ENCODE results near the gene IGHMBP2.

Gene IGHMBP2

GRCh38 chr11:68905421-68906360 lies 2.0 kb downstream of the IGHMBP2 start:
- Histone ChIP-seq H3K27me3 (ENCODE audit: insufficient read depth, low read length) (no peaks in the 10 kb centered on the region), H3K27ac (ENCODE audit: low read depth, low read length) (no peak overlapping the region), H3K18ac (ENCODE audit: low read length) (no peak overlapping the region), H2BK12ac (ENCODE audit: low read length) (no peak overlapping the region), H3K4me2 (ENCODE audit: low read length) (no peak overlapping the region), H3K79me2 (ENCODE audit: control insufficient read depth, insufficient read depth, low read length, poor library complexity) (peaks cover 9% of the 10 kb centered on the region), H4K8ac (ENCODE audit: low read depth, low read length) (no peak overlapping the region), H3K23ac (ENCODE audit: low read length) (no peak overlapping the region), H2AK5ac (ENCODE audit: low read length) (no peak overlapping the region), H4K91ac (ENCODE audit: low read depth, low read length) (no peak overlapping the region), H2BK120ac (ENCODE audit: insufficient read depth, low read length, poor library complexity) (no peak overlapping the region), H3K4me1 (ENCODE audit: control insufficient read depth in 1 of 2, insufficient read depth in 2 of 2, low read length in 2 of 2) (peaks cover 4 to 5% of the 10 kb centered on the region in 2 experiments), H3K36me3 (ENCODE audit: control insufficient read depth in 1 of 2, insufficient read depth in 2 of 2, low read length in 2 of 2) (peaks cover 10 to 20% of the 10 kb centered on the region in 2 experiments), H3K9ac (ENCODE audit: low read length) (no peak overlapping the region), H3K14ac (ENCODE audit: low read length) (no peak overlapping the region), H3K9me3 (ENCODE audit: insufficient read depth, low read depth, low read length) (no peaks in the 10 kb centered on the region), H3K4ac (ENCODE audit: low read depth, low read length) (no peak overlapping the region), H2AFZ (ENCODE audit: insufficient read depth, low read length, poor library complexity) (no peak overlapping the region), H3K4me3 (ENCODE audit: low read depth, low read length) (no peak overlapping the region), H2BK5ac (ENCODE audit: low read depth, low read length, poor library complexity) (no peak overlapping the region), H4K12ac (ENCODE audit: low read depth, low read length) (no peak overlapping the region), H3K79me1 (ENCODE audit: low read length) (peaks cover 6% of the 10 kb centered on the region)
- peak; percentile 70 to 77 for DNase-seq
- no CpG with 5 or more reads among the region's 23 CpGs for WGBS (ENCODE audit: extremely low coverage, insufficient coverage, insufficient read length)

- H2BK120ac ChIP-seq (ENCODE audit: insufficient read depth, low read length, poor library complexity) = no peak overlapping the region
- H3K79me2 ChIP-seq (ENCODE audit: control insufficient read depth, insufficient read depth, low read length, poor library complexity) = peaks cover 8% of the 10 kb centered on the region
- H3K4ac ChIP-seq (ENCODE audit: low read depth, low read length) = no peak overlapping the region
- H3K4me1 ChIP-seq (ENCODE audit: control insufficient read depth in 1 of 2, insufficient read depth in 2 of 2, low read length in 2 of 2) = peaks cover 4 to 5% of the 10 kb centered on the region in 2 experiments
- H3K18ac ChIP-seq (ENCODE audit: low read length) = no peak overlapping the region
- DNase-seq = no peak
- no CpG with 5 or more reads among the region's 5 CpGs for WGBS (ENCODE audit: extremely low coverage, insufficient coverage, insufficient read length)
- no peak overlapping the region for H3K27ac ChIP-seq (ENCODE audit: low read depth, low read length)
- no peak overlapping the region for H3K23ac ChIP-seq (ENCODE audit: low read length)
- H2BK5ac ChIP-seq (ENCODE audit: low read depth, low read length, poor library complexity) = no peak overlapping the region
- no peak overlapping the region for H2AFZ ChIP-seq (ENCODE audit: insufficient read depth, low read length, poor library complexity)
- H3K9ac ChIP-seq (ENCODE audit: low read length) = no peak overlapping the region
- no peak overlapping the region for H4K91ac ChIP-seq (ENCODE audit: low read depth, low read length)
- no peak overlapping the region for H3K4me2 ChIP-seq (ENCODE audit: low read length)
- H3K9me3 ChIP-seq (ENCODE audit: insufficient read depth, low read depth, low read length) = no peaks in the 10 kb centered on the region
- H2AK5ac ChIP-seq (ENCODE audit: low read length) = no peak overlapping the region
- H4K8ac ChIP-seq (ENCODE audit: low read depth, low read length) = no peak overlapping the region
- H3K27me3 ChIP-seq (ENCODE audit: insufficient read depth, low read length) = no peaks in the 10 kb centered on the region
- no peak overlapping the region for H2BK12ac ChIP-seq (ENCODE audit: low read length)
- H3K79me1 ChIP-seq (ENCODE audit: low read length) = peaks cover 6% of the 10 kb centered on the region
- no peak overlapping the region for H3K4me3 ChIP-seq (ENCODE audit: low read depth, low read length)
- H3K14ac ChIP-seq (ENCODE audit: low read length) = no peak overlapping the region
- H4K12ac ChIP-seq (ENCODE audit: low read depth, low read length) = no peak overlapping the region
- H3K36me3 ChIP-seq (ENCODE audit: control insufficient read depth in 1 of 2, insufficient read depth in 2 of 2, low read length in 2 of 2) = peaks cover 27 to 36% of the 10 kb centered on the region in 2 experiments
Measured at GRCh38 chr11:68908273-68908672, 4.6 kb downstream of the IGHMBP2 start.

GRCh38 chr11:68910965-68911364 lies 7.3 kb downstream of the IGHMBP2 start:
- Histone ChIP-seq H3K18ac (ENCODE audit: low read length) (no peak overlapping the region), H3K4ac (ENCODE audit: low read depth, low read length) (no peak overlapping the region), H3K4me1 (ENCODE audit: control insufficient read depth in 1 of 2, insufficient read depth in 2 of 2, low read length in 2 of 2) (peaks cover 2% of the 10 kb centered on the region in 2 experiments), H3K27me3 (ENCODE audit: insufficient read depth, low read length) (no peaks in the 10 kb centered on the region), H4K12ac (ENCODE audit: low read depth, low read length) (no peak overlapping the region), H3K27ac (ENCODE audit: low read depth, low read length) (no peak overlapping the region), H4K91ac (ENCODE audit: low read depth, low read length) (no peak overlapping the region), H2BK5ac (ENCODE audit: low read depth, low read length, poor library complexity) (no peak overlapping the region), H3K79me2 (ENCODE audit: control insufficient read depth, insufficient read depth, low read length, poor library complexity) (no peaks in the 10 kb centered on the region), H2BK12ac (ENCODE audit: low read length) (no peak overlapping the region), H3K4me3 (ENCODE audit: low read depth, low read length) (no peak overlapping the region), H4K8ac (ENCODE audit: low read depth, low read length) (no peak overlapping the region), H3K4me2 (ENCODE audit: low read length) (no peak overlapping the region), H3K14ac (ENCODE audit: low read length) (no peak overlapping the region), H2AK5ac (ENCODE audit: low read length) (no peak overlapping the region), H3K79me1 (ENCODE audit: low read length) (no peaks in the 10 kb centered on the region), H2BK120ac (ENCODE audit: insufficient read depth, low read length, poor library complexity) (no peak overlapping the region), H3K9ac (ENCODE audit: low read length) (no peak overlapping the region), H3K9me3 (ENCODE audit: insufficient read depth, low read depth, low read length) (peaks cover 2% of the 10 kb centered on the region), H3K36me3 (ENCODE audit: control insufficient read depth in 1 of 2, insufficient read depth in 2 of 2, low read length in 2 of 2) (peaks cover 43 to 53% of the 10 kb centered on the region in 2 experiments), H3K23ac (ENCODE audit: low read length) (no peak overlapping the region), H2AFZ (ENCODE audit: insufficient read depth, low read length, poor library complexity) (no peak overlapping the region)
- no CpG with 5 or more reads among the region's 8 CpGs for WGBS (ENCODE audit: extremely low coverage, insufficient coverage, insufficient read length)
- no peak for DNase-seq

- Histone ChIP-seq H3K79me1 (ENCODE audit: low read length) (no peaks in the 10 kb centered on the region), H3K18ac (ENCODE audit: low read length) (no peak overlapping the region), H3K27ac (ENCODE audit: low read depth, low read length) (no peak overlapping the region), H4K12ac (ENCODE audit: low read depth, low read length) (no peak overlapping the region), H3K79me2 (ENCODE audit: control insufficient read depth, insufficient read depth, low read length, poor library complexity) (no peaks in the 10 kb centered on the region), H2BK12ac (ENCODE audit: low read length) (no peak overlapping the region), H3K9ac (ENCODE audit: low read length) (no peak overlapping the region), H4K8ac (ENCODE audit: low read depth, low read length) (no peak overlapping the region), H2AFZ (ENCODE audit: insufficient read depth, low read length, poor library complexity) (no peak overlapping the region), H3K4me1 (ENCODE audit: control insufficient read depth in 1 of 2, insufficient read depth in 2 of 2, low read length in 2 of 2) (peaks cover 2% of the 10 kb centered on the region in 2 experiments), H2AK5ac (ENCODE audit: low read length) (no peak overlapping the region), H4K91ac (ENCODE audit: low read depth, low read length) (no peak overlapping the region), H2BK120ac (ENCODE audit: insufficient read depth, low read length, poor library complexity) (no peak overlapping the region), H3K4me2 (ENCODE audit: low read length) (no peak overlapping the region), H3K14ac (ENCODE audit: low read length) (no peak overlapping the region), H3K27me3 (ENCODE audit: insufficient read depth, low read length) (no peaks in the 10 kb centered on the region), H3K23ac (ENCODE audit: low read length) (no peak overlapping the region), H3K9me3 (ENCODE audit: insufficient read depth, low read depth, low read length) (peaks cover 2% of the 10 kb centered on the region), H3K36me3 (ENCODE audit: control insufficient read depth in 1 of 2, insufficient read depth in 2 of 2, low read length in 2 of 2) (peaks cover 48 to 58% of the 10 kb centered on the region in 2 experiments), H3K4me3 (ENCODE audit: low read depth, low read length) (no peak overlapping the region), H3K4ac (ENCODE audit: low read depth, low read length) (no peak overlapping the region), H2BK5ac (ENCODE audit: low read depth, low read length, poor library complexity) (no peak overlapping the region)
- no CpG with 5 or more reads among the region's 16 CpGs for WGBS (ENCODE audit: extremely low coverage, insufficient coverage, insufficient read length)
- no peak for DNase-seq
Measured at GRCh38 chr11:68911731-68912130, 8.0 kb downstream of the IGHMBP2 start.
